Mesothelial cell of epicardium (in vitro differentiated cells): ENCODE results near the gene RNF8. TPM values are rescaled to one million over a fixed set of nuclear protein-coding genes. Genes with fewer than 3 reads are reported as not detected.
A peak's percentile ranks its signal among the peaks of the same experiment; 100 is the strongest.

Source experiments
- DNase-seq, 2 experiments: peaks; one replicate each; pipeline ENCODE4 v3.0.0; 2021; ENCODE audit warnings: low spot score in 2 of 2; ENCODE audit not compliant: unreplicated experiment in 2 of 2
- H3K27ac Mint-ChIP-seq: 2 replicates; pipeline ENCODE4 v1.8.0; 2021; ENCODE audit warnings: mixed read lengths
- H3K27me3 Mint-ChIP-seq: 2 replicates; pipeline ENCODE4 v1.8.0; 2021; ENCODE audit warnings: low read depth, mixed read lengths
- H3K36me3 Mint-ChIP-seq: 2 replicates; pipeline ENCODE4 v1.8.0; 2021; ENCODE audit warnings: mixed read lengths
- H3K4me1 Mint-ChIP-seq: 2 replicates; pipeline ENCODE4 v1.8.0; 2021; ENCODE audit warnings: mixed read lengths
- H3K4me3 Mint-ChIP-seq: 2 replicates; pipeline ENCODE4 v1.8.0; 2021; ENCODE audit warnings: mild to moderate bottlenecking, moderate library complexity, mixed read lengths
- H3K9me3 Mint-ChIP-seq: 2 replicates; pipeline ENCODE4 v1.8.0; 2021; ENCODE audit warnings: mixed read lengths
- total RNA-seq: library from RNA; stranded (reverse); gene quantifications from 3 replicates; pipeline ENCODE4 v1.2.1, GENCODE V29; 2021
- TF ChIP-seq, protein P1 (sequence below): fragments of 200-600 bp; sonication (generic); IDR thresholded peaks from one replicate; pipeline ENCODE4 v1.5.0; 2021; ENCODE audit warnings: antibody characterized with exemption; ENCODE audit not compliant: unreplicated experiment

The RNF8 gene
- total RNA-seq, 1 donor from 2014 or later = 22.6 TPM

DNA sequence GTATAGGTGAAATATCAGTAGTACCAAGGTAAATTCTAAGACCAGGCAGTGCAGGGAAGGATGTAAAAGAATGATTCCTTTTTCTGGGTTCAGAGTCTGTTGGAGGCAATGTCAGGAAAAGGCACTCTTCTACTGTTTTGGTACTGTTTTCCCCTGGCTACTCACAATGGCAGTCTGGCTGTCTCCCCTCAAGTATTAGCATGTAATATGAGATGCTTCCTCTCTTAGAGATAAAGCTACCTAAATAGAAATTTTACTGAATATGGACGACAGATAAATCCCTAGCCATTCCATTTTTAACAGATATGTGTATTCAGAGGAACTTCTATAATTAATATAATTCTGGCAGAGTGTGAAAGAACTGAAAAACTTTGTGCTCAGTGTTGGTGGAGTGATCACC lies 3.5 kb downstream of the RNF8 start:
- Mint-ChIP-seq H3K27ac (no peak overlapping the region), H3K4me1 (peaks cover 35% of the 10 kb centered on the region), H3K36me3 (peaks cover 4% of the 10 kb centered on the region), H3K4me3 (no peak overlapping the region), H3K9me3 (no peaks in the 10 kb centered on the region), H3K27me3 (no peaks in the 10 kb centered on the region)
- TF ChIP-seq, protein P1, sequence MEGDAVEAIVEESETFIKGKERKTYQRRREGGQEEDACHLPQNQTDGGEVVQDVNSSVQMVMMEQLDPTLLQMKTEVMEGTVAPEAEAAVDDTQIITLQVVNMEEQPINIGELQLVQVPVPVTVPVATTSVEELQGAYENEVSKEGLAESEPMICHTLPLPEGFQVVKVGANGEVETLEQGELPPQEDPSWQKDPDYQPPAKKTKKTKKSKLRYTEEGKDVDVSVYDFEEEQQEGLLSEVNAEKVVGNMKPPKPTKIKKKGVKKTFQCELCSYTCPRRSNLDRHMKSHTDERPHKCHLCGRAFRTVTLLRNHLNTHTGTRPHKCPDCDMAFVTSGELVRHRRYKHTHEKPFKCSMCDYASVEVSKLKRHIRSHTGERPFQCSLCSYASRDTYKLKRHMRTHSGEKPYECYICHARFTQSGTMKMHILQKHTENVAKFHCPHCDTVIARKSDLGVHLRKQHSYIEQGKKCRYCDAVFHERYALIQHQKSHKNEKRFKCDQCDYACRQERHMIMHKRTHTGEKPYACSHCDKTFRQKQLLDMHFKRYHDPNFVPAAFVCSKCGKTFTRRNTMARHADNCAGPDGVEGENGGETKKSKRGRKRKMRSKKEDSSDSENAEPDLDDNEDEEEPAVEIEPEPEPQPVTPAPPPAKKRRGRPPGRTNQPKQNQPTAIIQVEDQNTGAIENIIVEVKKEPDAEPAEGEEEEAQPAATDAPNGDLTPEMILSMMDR = no peak
- DNase-seq = no peak

DNA sequence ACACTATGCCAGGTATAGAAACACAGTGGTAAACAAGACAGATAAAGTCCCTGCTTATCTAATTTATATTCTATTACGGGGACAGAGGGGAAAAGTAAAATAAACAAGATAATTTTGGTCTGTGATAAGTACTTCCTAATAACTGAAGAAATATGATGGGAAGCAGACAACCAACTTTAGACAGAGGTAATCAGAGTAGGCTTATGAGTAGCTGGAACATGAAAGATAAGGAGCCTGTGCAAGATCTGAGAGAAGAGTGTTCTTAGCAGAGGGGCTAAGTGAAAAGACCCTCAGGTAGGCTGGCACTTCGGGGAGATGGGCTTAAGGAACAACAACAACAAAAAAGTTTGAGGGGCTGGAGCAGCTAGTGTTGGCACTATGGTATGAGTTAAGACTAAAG lies 4.1 kb downstream of the RNF8 start:
- Mint-ChIP-seq H3K36me3 (peaks cover 4% of the 10 kb centered on the region), H3K4me1 (peaks cover 37% of the 10 kb centered on the region), H3K27ac (peak overlapping the region; percentile 33), H3K9me3 (no peaks in the 10 kb centered on the region), H3K27me3 (no peaks in the 10 kb centered on the region), H3K4me3 (no peak overlapping the region)
- TF ChIP-seq, protein P1 = no peak
- DNase-seq = no peak

DNA sequence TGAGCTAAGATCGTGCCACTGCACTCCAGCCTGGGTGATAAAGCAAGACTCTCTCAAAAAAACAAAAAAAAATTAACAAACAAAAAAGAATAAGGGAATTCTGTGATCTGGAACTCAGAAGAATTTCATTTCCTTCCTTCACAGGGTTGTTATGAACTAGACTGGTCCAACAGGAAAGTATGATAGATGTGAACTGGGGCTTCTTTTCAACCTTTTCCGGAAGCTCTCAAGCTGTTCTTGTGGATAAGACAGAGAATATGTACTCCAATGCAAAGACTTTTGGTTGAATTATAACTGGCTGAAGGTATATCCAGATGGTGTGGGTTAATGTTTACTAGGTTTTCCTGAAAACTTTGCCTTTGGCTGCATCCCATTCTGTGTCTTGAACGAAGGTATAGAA lies 5.3 kb downstream of the RNF8 start:
- Mint-ChIP-seq H3K36me3 (peaks cover 4% of the 10 kb centered on the region), H3K9me3 (no peaks in the 10 kb centered on the region), H3K27me3 (no peaks in the 10 kb centered on the region)

DNA sequence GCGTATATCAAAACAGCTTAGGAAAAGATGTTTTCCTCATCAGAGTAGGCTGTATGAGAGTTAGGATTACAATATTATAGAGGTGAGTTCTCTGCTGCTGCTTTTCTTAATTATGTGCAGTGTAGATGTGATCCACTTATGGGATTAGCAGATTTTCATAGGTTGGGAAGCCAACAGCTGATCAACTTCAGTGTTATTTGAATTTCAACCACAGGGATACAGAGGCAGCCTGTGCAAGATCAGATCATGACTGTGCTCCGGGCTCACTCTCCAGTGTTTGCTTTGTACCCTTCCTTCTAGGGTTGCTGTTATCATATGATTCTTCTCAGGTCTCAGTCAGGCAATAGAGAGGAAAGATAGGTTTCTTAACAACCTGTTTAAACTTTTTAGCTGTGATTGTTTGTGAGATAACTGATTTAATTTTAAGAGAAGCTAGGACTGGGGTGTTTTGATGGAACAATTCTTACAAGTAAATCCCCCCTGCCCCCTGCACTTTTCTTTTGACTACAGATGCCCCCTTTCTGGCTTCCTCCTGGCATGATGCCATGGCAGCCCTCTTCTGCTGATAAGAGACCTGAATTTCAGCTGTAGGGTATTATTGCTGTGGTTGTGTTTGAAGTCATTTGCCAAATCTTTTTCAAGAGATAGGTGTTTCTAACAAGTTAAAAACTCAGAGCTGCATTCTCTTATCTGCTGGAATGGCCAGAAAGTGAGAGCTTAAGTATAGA lies 8.5 kb downstream of the RNF8 start:
- no peak overlapping the region for H3K27ac Mint-ChIP-seq
- DNase-seq = no peak
- peaks cover 14% of the 10 kb centered on the region for H3K4me1 Mint-ChIP-seq
- TF ChIP-seq, protein P1 = no peak
- no peak overlapping the region for H3K4me3 Mint-ChIP-seq
- H3K27me3 Mint-ChIP-seq = no peaks in the 10 kb centered on the region
- H3K36me3 Mint-ChIP-seq = peaks cover 4% of the 10 kb centered on the region
- H3K9me3 Mint-ChIP-seq = no peaks in the 10 kb centered on the region

More for the DNA sequence above, 5.3 kb downstream of the RNF8 start:
- Mint-ChIP-seq H3K4me3 (no peak overlapping the region), H3K4me1 (peaks cover 30% of the 10 kb centered on the region), H3K27ac (no peak overlapping the region)
- no peak for DNase-seq
- TF ChIP-seq, protein P1 = no peak

DNA sequence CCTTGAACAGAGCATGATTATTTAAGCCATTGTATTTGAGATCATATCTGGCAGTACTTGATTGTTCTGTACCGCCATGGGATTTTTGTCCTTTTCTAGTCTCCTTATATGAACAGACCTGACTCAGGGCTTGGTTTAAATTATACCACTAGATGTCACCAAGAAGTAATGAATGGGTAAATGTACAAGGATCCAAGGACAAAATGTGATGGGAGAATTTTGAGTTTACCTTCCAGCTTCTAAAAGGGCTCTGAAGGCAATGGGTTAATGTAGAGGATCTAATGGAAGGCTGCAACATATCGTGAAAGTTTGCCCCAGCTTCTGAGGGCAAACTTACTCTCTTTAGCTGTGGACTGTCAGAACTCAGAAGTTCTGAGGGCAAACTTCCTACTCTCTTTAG lies 12.0 kb downstream of the RNF8 start:
- Mint-ChIP-seq H3K4me3 (no peak overlapping the region), H3K27me3 (no peaks in the 10 kb centered on the region), H3K36me3 (peaks cover 14% of the 10 kb centered on the region), H3K27ac (no peak overlapping the region), H3K9me3 (no peaks in the 10 kb centered on the region), H3K4me1 (peaks cover 2% of the 10 kb centered on the region)
- TF ChIP-seq, protein P1 = no peak
- no peak for DNase-seq

DNA sequence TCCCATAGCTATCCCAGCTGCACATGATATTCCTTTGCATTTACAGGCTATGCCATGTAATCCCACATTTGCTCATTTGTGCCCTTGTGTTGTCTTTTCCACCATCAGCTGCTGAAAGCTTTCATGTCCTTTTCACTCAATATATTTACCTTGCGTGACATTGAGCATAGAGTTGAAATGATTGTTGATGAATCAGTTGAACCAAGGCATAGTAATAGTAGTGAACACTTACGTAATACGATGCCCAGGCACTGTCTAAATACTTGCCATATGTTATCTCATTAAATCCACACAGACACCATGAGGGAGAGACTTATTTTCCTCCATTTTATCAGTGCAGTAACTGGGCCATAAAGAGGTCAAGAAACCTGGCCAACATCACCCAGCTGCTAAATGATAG lies 13.1 kb downstream of the RNF8 start:
- peaks cover 10% of the 10 kb centered on the region for H3K36me3 Mint-ChIP-seq

More for the DNA sequence above, 13.1 kb downstream of the RNF8 start:
- peaks cover 2% of the 10 kb centered on the region for H3K4me1 Mint-ChIP-seq
- DNase-seq = no peak
- TF ChIP-seq, protein P1 = no peak
- H3K27ac Mint-ChIP-seq = no peak overlapping the region
- no peaks in the 10 kb centered on the region for H3K9me3 Mint-ChIP-seq
- H3K4me3 Mint-ChIP-seq = no peak overlapping the region
- H3K27me3 Mint-ChIP-seq = no peaks in the 10 kb centered on the region
